GM19328 (cell line): ENCODE measurements around the gene HEXA.
A peak's percentile ranks its signal among the peaks of the same experiment; 100 is the strongest.

Experiments
- ATAC-seq: cut with Tn5 transposase; IDR thresholded peaks from one replicate; pipeline ENCODE4 v1.9.1; 2021; ENCODE audit warnings: mild to moderate bottlenecking, moderate library complexity; ENCODE audit not compliant: unreplicated experiment

HEXA gene

DNA sequence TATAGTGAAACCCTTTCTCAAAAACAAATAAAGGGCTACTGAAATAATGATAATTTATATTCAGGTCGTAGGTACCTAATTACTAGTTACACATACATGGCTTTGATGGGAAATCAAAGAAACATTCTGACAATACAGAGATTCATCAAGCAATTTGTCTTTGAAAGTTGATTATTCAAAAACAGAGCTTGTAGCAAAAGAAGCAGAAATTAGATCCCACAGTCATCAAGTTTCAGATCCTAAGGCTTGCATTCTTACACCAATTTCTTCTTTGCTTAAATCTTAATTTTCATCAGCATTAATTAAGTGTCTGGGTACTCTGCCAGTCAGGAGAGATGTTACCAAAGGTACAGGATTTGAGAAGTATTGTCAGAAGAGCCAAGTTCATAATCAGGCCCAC is 1.5 kb upstream of the HEXA start:
- no peak for ATAC-seq

DNA sequence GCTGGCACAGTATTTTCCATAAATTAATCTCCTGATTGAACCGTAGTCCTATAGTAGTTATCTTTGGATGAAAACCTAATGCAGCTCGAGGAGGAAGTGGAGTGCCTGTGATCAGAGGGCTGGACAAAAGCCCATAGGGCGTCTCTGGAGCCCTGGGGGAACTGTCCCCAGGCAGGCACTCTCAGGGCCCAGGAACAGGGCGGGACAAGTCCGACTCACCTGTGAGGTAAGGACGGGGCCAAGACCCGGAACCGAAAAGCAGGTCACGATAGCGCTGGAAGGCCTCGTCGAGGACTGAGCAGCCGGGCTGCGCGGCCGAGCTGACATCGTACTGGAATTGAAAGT is 341 bp downstream of the HEXA start:
- peak; percentile 40 for ATAC-seq

DNA sequence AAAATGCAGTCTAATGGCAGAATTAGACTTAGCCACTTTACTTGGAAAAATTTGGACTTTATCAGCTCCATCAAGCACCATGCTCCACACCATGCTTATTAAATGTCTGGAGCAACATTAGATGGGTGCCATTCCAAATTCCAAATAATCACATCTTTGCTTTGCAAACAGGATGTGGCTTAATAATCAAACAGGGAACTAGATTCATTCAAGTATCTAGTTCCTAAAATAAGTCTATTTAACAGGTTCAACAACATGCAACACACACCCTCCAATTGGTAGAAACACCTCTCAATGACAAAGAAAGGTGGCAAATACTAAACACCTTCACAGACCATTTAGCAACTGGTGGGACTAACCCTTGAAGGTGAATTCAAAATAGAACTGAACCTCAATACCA is 3.5 kb downstream of the HEXA start:
- no peak for ATAC-seq

DNA sequence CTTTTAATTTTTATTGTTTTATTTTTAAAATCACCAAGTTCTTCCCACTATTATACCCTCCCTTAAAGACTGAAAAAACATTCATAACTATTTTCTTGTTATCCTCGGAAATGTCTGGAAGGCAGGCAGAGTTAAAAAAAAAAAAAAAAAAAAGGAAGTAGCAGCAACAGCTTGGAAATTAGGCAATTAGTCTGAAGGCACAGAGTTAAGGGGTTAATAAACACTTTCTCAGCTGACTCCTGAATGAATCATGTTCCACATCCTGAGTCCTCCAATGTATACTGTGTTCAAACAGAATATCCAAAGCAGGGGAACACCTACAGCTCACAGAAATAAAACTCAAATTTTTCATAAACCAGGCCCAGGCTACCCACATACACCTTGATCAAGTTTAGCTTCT is 5.8 kb downstream of the HEXA start:
- no peak for ATAC-seq

DNA sequence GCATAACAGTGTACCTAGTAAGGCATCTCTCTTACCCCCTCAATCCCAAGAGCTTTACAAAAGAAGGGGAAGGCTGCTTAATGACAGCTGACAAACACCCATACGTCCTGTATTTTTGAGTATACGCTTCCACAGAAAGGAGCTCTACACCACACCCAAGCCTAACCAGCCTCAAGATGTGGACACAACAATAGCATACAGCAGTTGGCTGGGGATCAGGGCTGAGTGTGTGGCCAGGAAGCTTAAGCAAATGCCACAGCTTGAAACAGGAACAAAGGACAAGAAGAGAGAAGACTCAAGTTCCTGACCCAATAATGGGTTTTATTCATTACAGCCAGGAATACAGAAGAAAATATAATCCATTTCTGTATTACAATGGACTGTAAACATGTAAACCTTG is 6.9 kb downstream of the HEXA start:
- ATAC-seq = no peak

DNA sequence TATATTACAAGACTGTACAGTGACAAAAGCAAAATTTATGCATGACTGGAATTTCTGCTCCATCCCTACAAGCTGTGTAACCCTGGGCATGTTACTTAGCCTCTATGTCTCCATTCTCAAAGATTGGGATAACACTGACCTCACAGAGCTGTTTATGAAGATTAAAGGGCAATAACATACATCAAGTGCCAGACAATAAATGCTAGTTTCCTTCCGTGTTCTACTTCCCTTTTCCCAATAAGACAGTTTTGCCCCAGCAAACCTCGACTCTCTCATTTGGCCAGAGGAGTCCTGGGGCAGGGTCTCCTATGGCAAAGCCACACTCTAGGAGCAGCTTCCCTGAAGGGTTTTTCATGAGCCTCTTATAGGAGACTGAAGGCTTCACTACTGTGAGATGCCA is 7.5 kb downstream of the HEXA start:
- ATAC-seq = no peak

DNA sequence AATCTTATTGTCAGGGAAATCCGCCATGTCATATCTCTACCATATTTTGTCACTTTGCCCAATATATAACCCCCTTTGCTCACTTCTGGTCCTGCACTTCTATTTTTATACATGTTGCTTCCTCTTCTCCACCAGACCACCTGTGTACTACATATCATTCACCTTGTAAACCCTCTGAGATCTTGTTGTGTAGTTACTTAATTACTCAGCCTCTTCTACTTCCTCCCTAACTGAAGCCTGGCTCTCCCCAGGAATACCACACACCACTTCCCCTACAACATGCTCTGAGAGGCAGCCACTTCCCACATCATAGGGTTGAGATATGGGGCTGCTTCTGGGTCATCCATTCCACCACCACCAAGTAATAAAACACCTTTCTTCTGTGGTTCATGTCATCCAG is 10.0 kb downstream of the HEXA start:
- ATAC-seq = no peak

DNA sequence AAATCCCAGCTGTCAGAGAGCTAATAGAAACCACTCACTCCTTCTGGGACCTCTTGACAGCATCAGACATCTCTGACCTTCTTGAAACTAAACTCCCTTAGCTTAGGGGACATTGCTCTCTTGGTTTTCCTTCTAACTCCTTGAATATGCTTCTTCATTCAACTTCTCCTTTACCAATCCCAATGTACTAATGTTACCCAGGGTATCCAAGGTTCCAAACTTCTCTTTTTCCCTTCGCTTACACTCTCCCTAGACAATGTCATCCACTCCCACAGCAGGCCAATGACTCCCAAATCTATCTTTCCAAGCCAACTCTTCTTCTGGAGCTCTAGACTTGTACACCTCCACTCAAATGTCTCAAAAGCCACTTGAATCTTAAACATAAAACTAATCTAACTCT is 14.6 kb downstream of the HEXA start:
- no peak for ATAC-seq

DNA sequence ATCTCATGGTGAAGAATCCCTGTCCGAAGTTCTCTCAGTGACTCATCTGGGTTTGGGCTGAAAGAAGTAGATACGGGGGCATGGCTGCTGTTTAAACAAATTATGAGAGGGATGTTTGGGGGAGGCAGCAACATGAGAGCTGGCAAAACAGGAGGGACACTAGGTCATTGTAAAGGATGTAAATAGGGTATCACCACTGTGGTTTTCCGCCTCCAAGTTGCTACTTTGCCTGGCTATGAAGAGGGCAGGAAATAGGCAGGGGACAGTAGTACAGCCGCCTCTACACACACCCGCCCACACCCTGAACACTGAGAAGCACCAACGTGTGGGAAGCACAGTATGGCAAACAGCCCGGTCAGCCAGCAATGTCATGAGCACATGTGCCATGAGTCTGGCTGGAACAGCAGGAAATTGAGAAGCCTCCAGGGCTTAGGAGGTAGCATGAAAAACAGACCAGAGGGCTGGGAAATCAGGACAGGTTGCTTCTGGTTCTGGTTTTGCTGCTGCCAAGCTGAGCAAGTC is 17.1 kb downstream of the HEXA start:
- ATAC-seq = no peak

DNA sequence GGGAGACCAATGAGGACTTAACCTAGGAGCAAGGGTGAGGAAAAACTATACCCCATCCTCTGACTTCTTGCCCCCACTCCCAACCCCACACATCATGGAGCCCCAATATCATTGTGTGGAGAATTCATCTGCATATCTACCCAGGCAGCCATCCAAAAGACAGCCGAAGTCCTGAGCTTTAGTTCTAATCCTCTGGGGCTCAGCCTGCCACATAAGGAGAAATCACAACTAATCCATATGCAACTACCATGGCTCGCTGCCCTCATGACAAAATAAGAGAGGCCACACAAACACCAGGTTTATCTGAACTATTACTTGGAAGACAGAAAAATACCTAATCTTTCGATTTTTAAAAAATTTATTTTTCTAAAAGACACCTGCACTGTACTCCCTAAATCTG is 17.7 kb downstream of the HEXA start:
- ATAC-seq = no peak

DNA sequence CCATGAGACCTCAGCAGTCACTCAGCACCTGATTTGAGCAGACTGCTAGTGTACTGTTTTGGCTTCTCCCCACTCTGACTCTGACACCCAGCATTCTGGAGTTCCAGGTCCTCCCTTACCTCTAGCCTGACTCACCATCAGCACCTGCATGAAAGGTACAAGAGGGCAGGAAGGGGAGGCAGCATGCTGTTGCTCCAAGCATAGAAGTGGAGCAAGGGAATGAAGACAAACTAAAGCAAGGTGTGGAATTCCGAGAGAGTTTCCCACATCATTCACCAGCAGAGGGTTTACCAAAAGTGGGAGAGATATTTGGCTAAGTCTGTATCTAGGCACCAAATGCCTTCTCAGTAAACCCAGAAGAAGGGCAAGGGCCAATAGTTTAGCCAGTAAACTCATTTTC is 21.3 kb downstream of the HEXA start:
- no peak for ATAC-seq

DNA sequence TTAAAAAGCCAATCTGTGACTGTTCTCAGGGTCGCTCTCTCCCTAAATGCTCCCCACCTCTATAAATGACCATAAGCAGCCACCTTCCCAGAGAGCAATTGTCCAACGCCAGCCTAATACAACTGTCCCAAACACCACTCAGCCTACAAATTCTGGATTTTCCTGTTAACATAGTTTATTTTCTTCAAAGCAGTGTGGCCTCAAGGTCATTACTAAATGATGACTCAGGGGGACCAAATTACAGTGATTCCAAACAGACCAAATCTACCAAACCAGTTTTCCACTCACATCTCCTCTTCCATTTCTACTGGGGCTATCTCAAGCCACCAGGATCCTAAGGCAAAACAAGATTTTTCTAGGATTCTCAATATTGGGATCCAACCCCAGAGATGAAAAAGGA is 22.5 kb downstream of the HEXA start:
- ATAC-seq = no peak

DNA sequence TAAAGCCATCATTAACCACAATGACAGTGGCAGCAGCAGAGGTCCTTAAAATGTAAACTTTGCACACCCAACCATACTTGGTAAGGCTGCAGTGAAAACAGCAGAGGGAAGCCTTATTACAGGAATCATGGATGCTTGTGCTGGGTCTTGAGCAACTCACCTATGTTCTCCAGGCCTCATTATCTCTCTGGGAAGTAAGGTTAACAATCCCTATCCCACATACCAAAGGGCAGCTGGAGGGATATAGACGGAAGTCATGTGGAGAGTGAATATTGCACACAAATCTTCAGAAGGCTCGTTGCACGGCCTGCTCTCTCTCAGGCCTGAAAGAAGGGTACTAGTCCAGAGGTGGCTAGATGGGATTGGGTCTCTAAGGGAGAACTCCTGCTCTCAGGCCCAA is 30.0 kb downstream of the HEXA start:
- no peak for ATAC-seq

DNA sequence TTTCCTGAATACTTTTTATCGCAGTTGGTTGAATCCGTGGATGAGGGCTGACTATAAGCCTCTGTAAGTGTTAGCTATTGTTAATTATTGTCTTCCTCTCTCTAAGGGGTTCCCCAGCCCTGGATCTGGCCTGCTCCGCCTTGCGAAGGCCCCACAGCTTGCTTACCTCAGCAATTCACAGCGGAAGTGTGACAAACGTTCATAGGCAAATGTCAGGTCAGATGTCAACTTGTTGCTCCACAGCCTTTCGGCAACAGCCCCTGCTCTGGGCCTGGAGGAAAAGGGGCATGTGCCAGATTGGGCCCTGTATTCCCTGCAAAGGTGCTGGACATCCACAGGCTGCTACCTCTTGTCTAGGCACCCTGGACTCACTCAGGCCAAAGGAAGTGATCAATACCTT is 30.5 kb downstream of the HEXA start:
- ATAC-seq = no peak

DNA sequence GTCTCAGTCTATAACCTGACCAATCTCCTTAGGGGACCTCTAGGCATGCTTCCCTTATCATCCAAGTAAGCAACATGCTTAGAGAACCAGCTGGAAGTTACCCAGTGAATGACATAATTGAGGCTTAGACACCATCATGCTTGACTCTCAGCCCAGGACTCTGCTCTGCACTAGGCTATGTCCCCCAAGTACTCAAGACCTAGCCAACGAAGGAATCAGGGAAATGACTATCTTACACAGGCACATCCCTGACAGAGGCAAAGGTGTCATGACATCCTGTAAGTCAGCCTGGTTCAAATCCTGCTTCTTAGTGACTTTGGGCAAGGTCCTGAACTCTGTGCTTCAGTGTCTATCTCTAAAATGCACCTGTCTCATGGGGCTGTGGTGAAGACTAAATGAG is 31.2 kb downstream of the HEXA start:
- no peak for ATAC-seq

DNA sequence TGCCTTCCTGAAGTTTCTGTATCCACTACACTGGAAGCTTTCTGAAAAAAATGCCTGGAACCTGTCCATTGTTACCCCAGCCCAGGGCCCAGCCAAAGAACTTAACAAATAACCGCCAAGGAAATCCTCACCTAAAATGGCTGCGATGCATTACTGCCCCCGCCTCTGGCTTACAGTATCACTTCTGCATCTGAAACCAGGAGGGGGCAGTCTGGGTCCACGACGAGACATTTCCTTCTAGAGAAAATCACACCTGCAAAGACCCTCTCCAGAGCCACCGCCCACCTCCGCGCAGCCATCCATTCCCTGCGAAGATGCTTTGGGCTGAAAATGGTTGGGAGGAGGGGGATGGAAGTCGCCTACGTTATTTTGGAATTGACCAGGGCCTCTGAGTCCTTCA is 33.4 kb downstream of the HEXA start:
- ATAC-seq = no peak

DNA sequence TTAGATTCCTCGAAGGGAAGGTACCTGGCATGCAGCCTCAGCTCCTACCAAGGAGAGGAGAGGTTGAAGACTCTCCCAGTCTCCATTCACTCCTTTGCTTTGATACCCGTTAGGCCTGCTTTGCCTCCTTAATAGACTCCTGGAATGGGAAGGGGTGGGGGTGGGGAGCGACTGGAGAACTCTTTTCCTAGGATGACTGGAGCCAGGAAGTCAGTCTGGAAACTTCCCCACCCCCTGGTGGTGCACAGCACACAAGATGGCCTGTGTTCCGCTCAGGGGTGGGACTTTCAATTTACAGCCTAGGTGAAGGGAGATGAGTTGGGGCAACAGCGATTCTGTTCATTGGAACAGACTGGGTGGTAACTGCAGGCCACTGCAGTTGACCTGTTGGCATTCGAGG is 34.5 kb downstream of the HEXA start:
- ATAC-seq = no peak

DNA sequence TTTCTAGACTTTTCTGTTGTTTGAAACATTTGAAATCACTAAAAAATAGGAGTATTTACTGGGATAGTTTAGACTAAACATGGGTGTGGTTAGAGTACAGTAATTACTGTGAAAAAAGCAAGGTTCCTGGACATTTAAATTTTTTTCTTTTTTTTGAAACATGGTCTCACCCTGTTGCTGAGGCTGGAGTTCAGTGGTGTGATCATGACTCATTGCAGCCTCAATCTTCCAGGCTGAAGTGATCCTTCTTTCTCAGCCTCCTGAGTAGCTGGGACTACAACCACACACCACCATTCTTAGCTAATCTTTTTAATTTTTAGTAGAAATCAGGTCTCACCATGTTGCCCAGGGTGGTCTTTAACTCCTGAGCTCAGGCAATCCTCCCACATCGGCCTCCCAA is 35.4 kb downstream of the HEXA start:
- no peak for ATAC-seq

DNA sequence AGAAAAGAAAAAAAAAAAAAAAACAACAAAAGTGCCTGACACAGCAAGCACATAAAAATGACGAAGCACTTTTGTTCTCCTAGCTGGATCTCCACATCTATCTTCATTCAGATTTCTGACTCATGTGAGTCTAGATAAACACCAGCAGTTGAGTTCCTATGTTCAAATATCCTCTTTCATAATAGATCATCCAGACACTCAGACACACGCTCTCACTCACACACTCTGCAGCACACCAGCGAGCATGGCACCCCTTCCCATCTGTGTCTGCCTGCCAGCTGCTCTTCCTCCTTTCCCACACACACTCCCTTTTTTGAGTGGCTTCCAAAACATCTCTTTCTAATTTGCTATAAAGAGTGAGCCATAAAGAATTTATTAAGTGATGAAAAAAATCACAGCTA is 36.0 kb downstream of the HEXA start:
- ATAC-seq = no peak

DNA sequence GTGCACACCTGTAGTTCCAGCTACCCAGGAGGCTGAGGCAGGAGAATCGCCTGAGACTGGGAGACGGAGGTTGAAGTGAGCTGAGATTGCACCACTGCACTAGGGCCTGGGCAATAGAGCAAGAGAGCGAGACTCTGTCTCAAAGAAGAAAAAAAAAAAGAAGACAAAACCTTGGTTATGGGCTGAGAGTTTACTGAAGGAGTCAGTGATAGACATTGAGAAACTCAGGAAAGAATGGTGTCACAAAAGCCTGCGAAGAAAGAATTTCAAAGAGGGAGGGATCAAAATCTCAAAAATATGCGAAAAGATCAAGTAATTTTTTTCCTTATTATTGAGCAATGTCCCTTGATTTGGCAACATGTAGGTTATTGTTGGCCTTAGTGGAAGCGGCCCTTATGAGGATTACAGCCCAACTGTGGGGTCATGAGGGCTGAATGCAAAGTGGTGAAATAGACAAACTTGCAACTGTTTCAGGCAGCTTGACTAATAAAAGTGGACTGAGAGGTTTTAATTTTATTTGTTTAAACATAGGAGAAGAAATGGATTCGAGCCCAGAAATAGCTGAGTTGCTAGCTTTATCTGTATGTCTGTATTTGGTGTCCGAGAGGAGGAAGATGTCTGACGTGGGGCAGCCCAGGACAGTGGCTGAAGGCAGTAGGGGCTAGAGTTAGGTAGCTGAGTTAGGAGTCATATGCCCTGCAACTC is 37.0 kb downstream of the HEXA start:
- ATAC-seq = no peak

DNA sequence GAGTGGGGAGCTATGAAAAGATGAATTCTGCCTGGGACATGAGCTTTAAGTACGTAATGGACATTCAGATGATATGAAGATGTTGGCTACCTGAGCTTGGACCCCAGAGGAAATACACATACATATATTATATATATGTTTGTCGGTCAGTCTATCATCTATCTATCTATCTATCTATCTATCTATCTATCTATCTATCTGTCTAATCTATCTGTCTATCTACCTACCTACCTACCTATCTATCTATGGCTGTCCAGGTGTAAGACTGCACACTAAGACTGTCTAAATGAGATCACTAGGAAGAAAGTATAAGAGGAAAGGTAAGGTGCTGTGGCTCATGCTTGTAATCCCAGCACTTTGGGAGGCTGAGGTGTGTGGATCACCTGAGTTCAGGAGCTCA is 37.7 kb downstream of the HEXA start:
- no peak for ATAC-seq

DNA sequence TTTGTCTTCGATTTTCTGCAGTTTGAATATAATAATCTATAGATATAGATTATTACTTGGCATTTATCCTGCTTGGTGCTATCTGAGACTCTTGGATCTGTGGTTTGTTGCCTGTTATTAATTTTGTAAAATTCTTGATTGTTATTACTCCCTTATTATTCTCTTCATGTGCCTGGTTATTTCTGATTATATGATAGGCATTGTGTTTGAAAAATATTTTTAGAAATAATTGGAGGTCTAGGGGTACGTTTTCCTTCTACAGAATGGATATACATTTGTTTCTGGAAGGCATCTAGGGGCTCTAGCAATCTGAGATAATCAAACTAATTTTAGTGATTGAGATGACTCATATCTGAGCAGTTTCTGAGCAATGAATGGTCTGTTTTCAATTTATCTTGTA is 41.0 kb downstream of the HEXA start:
- ATAC-seq = no peak

DNA sequence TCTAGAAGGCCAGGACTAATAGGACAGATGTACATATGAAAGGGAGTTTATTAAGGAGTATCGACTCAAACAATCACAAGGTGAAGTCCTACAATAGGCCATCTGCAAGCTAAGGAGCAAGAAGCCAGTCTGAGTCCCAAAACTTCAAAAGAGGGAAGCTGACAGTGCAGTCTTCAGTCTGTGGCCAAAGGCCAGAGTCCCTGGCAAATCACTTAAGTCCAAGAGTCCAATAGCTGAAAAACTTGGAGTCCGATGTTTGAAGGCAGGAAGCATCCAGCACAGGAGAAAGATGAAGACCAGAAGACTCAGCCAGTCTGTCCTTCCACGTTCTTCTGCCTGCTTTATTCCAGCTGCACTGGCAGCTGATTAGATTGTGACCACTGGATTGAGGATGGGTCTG is 44.8 kb downstream of the HEXA start:
- no peak for ATAC-seq
